ENCODE results near the gene RHCE. TPM values are rescaled to one million over a fixed set of nuclear protein-coding genes. Genes with fewer than 3 reads are reported as not detected.

The RHCE gene
- total and polyA plus RNA-seq, 2 experiments from 2014 or later: 0.15 to 0.17 TPM

GRCh38 chr1:25431955-25432719 lies 11.5 kb upstream of the RHCE start:
- H3K27me3 Mint-ChIP-seq (ENCODE audit: insufficient read depth, low read depth, poor library complexity): peaks cover 3% of the 10 kb centered on the region
- H2AFZ ChIP-seq: no peak overlapping the region

More at GRCh38 chr1:25431955-25432719, 11.5 kb upstream of the RHCE start:
- Histone ChIP-seq H4K20me1 (replicated peaks; ENCODE audit: insufficient read depth) (peaks cover 3% of the 10 kb centered on the region), H3K79me2 (replicated peaks; ENCODE audit: insufficient read depth) (peaks cover 50% of the 10 kb centered on the region), H3K27ac (ENCODE audit: low read depth) (no peak overlapping the region), H3K9me2 (ENCODE audit: insufficient read depth) (no peaks in the 10 kb centered on the region), H3F3A (replicated peaks; ENCODE audit: low read depth) (0 out of 2 replicates have a peak, but pooled peaks cover 2% of the 10 kb centered on the region), H3K27me3 (ENCODE audit: insufficient read depth) (peaks cover 9% of the 10 kb centered on the region; the same call in 1 of the 2 replicates), H3K4me2 (peak overlapping the region; percentile 89), H3K4me1 (ENCODE audit: insufficient read depth) (peaks cover 8% of the 10 kb centered on the region), H3K36me3 (ENCODE audit: insufficient read depth) (no peaks in the 10 kb centered on the region), H3K4me3 (peak overlapping the region; percentile 78)
- ATAC-seq (no peak), DNase-seq (ENCODE audit: low spot score) (no peak)
- Mint-ChIP-seq H3K36me3 (ENCODE audit: low read depth) (no peaks in the 10 kb centered on the region), H3K4me1 (peaks cover 3% of the 10 kb centered on the region; the same call in 2 of the 3 replicates), H3K4me3 (peak overlapping the region; percentile 80), H3K9me3 (no peaks in the 10 kb centered on the region), H3K27ac (no peak overlapping the region)
- TF ChIP-seq ZNF462 (CRISPR knock-in tag; IDR thresholded peaks at IDR 0.05) (no peak), CTCF (conservative IDR thresholded peaks at IDR 0.05; ENCODE audit: low read depth in 2 of 2) (no peak), CREB1 (CRISPR knock-in tag; IDR thresholded peaks at IDR 0.05; ENCODE audit: low read depth) (no peak), STAT1 (IDR thresholded peaks at IDR 0.05; ENCODE audit: unreplicated experiment) (no peak), REST (IDR thresholded peaks at IDR 0.05; ENCODE audit: unreplicated experiment) (no peak), EZH2 (IDR thresholded peaks at IDR 0.05; ENCODE audit: low read depth, unreplicated experiment) (no peak), JUNB (IDR thresholded peaks at IDR 0.05; ENCODE audit: unreplicated experiment) (no peak), ZNF114 (CRISPR knock-in tag; IDR thresholded peaks at IDR 0.05) (no peak), EZH2phosphoT487 (IDR thresholded peaks at IDR 0.05; ENCODE audit: unreplicated experiment) (no peak)
